ENCODE measurements around the gene TRIO.

DNA sequence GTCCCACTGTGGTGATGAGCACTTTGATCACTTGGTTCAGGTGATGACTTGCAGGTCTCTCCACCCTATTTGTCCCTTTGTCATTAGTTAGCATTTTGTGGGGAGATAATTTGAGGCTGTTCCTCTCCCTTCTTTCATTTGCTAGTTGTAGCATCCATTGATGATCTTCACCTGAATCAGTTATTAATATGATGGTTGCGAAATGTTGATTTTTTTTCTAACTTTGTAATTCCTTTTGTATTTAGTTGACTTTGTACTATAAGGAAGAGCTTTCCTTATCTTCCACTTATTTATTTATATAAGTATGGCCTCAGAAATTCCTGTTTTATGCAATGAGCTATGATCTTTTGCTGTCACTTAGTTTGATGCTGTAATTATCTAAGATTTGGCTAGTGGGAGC, 12.6 kb downstream of the TRIO start:
- TF ChIP-seq, protein P1, sequence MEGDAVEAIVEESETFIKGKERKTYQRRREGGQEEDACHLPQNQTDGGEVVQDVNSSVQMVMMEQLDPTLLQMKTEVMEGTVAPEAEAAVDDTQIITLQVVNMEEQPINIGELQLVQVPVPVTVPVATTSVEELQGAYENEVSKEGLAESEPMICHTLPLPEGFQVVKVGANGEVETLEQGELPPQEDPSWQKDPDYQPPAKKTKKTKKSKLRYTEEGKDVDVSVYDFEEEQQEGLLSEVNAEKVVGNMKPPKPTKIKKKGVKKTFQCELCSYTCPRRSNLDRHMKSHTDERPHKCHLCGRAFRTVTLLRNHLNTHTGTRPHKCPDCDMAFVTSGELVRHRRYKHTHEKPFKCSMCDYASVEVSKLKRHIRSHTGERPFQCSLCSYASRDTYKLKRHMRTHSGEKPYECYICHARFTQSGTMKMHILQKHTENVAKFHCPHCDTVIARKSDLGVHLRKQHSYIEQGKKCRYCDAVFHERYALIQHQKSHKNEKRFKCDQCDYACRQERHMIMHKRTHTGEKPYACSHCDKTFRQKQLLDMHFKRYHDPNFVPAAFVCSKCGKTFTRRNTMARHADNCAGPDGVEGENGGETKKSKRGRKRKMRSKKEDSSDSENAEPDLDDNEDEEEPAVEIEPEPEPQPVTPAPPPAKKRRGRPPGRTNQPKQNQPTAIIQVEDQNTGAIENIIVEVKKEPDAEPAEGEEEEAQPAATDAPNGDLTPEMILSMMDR (IDR thresholded peaks at IDR 0.05) = no peak
- TF ChIP-seq POLR2A (IDR thresholded peaks at IDR 0.05) (no peak), POLR2AphosphoS5 (IDR thresholded peaks at IDR 0.05) (no peak), EP300 (IDR thresholded peaks at IDR 0.05; ENCODE audit: low read depth) (no peak)

All from transverse colon (tissue), 4 donors.